GM13976 (cell line): Measurements from ENCODE around the gene KCNJ12.
"Not testable (repeated sequence)": the region's sequence is repeated elsewhere in the genome, so short reads cannot be mapped to it uniquely, and the experiment has no call there.

Source experiments
- DNase-seq: peaks from one replicate; pipeline ENCODE4 v3.0.0; 2012; ENCODE audit warnings: low spot score
- in situ Hi-C: fragments of 300-500 bp; cut with MboI; formaldehyde crosslinking; loops from one replicate; pipeline ENCODE4 v1.12.0; 2022; ENCODE audit warnings: low sequenced_read_pairs, mixed read lengths, inconsistent platforms; ENCODE audit not compliant: unreplicated experiment
- TF ChIP-seq, protein P1 (sequence below): IDR thresholded peaks from 2 replicates; pipeline ENCODE4 v1.5.1; 2012; ENCODE audit warnings: borderline replicate concordance, mild to moderate bottlenecking; ENCODE audit not compliant: insufficient read depth; ENCODE audit errors: extremely low read depth, missing control alignments, control extremely low read depth

Gene KCNJ12

DNA sequence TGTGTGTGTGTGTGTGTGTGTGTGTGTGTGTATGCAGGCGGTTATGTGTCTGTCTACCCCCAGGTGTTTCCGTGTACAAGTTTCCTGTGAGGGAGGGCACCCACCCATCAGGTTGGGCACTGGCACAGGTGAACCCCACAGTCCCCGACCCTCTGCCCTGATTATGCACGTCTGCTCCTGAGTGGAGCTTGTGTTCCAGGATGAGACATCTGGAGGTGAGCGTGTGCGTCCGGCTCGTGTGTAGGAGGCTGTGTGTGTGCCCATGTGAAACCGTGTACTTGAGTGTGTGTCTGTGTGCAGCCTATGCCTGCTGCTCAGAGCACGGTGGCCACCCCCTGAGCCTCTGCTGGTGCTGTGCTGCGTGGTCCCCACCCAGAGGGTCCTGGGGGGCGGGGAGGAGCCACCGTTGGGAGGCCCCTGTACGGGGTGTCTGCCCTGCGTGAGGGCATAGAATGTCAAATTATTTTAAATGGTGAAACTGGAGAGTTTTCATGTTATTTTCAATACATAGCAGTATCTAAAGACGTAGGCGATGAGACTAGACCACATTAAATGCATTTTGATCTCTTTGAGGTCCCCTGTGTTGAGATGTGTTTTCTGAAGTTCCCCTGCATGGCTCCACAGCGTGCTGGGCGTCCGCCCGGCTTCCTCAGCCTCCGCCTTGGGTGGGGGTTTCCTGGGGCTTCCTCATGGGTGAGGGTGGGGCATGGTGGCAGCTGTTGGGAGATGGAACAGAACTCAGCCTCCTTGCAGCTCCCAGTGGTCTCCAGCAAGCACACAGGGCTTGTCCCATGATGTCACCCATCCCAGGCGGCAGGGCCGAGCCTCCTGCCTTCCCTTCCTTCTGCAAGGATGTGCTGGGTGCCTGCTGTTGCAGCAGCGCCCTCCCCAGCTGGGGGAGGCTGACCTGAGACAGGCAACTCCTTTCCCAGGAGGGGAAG, 43.4 kb downstream of the KCNJ12 start:
- in situ Hi-C loops: loop anchor here (25.0 kb wide), 1 partner anchor 293 kb away; no protein-coding TSS in a partner anchor

GRCh38 chr17:21420503-21421090, 44.4 kb downstream of the KCNJ12 start:
- in situ Hi-C loops: loop anchor here (25.0 kb wide), 1 partner anchor 292 kb away; no protein-coding TSS in a partner anchor
- not testable (repeated sequence) for DNase-seq

More for the DNA sequence above, 43.4 kb downstream of the KCNJ12 start:
- DNase-seq: no peak
- TF ChIP-seq, protein P1, sequence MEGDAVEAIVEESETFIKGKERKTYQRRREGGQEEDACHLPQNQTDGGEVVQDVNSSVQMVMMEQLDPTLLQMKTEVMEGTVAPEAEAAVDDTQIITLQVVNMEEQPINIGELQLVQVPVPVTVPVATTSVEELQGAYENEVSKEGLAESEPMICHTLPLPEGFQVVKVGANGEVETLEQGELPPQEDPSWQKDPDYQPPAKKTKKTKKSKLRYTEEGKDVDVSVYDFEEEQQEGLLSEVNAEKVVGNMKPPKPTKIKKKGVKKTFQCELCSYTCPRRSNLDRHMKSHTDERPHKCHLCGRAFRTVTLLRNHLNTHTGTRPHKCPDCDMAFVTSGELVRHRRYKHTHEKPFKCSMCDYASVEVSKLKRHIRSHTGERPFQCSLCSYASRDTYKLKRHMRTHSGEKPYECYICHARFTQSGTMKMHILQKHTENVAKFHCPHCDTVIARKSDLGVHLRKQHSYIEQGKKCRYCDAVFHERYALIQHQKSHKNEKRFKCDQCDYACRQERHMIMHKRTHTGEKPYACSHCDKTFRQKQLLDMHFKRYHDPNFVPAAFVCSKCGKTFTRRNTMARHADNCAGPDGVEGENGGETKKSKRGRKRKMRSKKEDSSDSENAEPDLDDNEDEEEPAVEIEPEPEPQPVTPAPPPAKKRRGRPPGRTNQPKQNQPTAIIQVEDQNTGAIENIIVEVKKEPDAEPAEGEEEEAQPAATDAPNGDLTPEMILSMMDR: no peak

DNA sequence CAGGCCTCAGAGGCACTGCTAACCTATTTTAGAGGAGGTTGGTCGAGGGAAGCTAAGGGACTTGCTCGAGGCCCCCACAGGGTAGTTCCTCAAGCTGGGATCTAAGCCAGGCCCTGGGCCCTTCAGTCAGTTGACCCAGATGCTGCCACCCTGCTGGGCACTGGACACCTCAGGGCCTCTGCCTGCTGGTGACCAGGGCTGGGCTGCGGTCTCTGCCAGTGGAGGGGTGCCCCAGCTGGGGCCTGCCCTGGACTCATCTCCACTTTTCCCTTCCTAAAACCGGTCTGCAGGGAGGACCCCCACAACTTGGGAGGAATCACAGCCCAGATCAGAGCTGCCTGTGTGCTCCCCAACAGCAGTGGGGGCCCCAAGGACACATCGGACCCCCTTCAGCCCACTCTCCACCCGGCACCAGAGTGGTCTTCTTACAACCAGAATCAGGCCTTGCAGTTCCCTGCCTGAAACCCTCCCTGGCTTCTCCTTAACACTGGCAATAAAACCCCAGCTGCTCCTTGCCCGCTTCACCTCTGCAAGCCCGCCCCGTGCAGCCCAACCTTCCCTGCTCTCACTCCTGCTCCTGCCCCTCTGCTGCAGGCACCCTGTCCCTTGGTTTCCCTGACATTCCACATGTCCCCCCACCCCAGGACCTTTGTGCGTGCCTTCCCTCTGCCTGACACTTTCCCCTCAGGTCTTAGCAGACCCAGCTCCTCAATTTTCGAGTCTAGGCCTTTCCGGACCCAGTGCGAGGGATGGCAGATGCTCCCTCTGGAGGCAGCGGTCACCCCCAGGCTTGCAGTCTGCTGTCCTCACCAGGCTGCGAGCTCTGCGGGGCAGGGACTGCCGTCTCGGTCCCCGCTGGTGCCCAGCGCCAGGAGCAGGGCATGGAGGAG, 45.5 kb downstream of the KCNJ12 start:
- in situ Hi-C loops: loop anchor here (25.0 kb wide), 1 partner anchor 291 kb away; no protein-coding TSS in a partner anchor
- DNase-seq: not testable (repeated sequence)

- not testable (repeated sequence) for DNase-seq
- in situ Hi-C loops: loop anchor here (25.0 kb wide), 1 partner anchor 290 kb away; no protein-coding TSS in a partner anchor
Observed at GRCh38 chr17:21422311-21423189, 46.4 kb downstream of the KCNJ12 start.

- not testable (repeated sequence) for DNase-seq
- in situ Hi-C loops: loop anchor here (25.0 kb wide), 1 partner anchor 289 kb away; no protein-coding TSS in a partner anchor
Observed at GRCh38 chr17:21423190-21423493, 47.0 kb downstream of the KCNJ12 start.

- in situ Hi-C loops: loop anchor here (25.0 kb wide), 2 partner anchors 137 to 288 kb away; partner anchors contain the start of gene MAP2K3
Observed at GRCh38 chr17:21424697-21425096, 48.5 kb downstream of the KCNJ12 start.

DNA sequence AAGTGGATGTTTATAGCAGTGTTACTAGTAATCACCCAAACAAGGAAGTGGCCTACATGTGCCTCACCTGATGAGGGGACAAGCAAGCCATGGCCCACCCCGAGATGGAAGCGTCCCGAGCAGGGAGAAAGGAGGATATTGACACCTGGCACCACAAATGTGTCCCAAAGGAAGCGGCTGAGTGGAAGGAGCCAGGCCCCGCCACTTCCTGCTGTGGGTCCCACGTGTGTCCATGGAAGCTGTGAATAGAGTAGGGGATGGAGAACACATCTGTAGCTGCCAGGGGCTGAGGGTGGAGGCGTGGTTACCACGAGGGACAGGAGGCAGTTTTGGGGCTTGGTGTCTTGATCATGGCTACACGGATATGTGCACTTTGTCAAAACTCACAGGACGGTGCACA, 49.2 kb downstream of the KCNJ12 start:
- peak; percentile 9 for DNase-seq
- TF ChIP-seq, protein P1: no peak
- in situ Hi-C loops: loop anchor here (25.0 kb wide), 1 partner anchor 138 kb away; the partner anchor contains the start of gene MAP2K3

More at GRCh38 chr17:21424697-21425096, 48.5 kb downstream of the KCNJ12 start:
- DNase-seq: not testable (repeated sequence)

- TF ChIP-seq, protein P1: no peak
- in situ Hi-C loops: loop anchor here (25.0 kb wide), 1 partner anchor 138 kb away; the partner anchor contains the start of gene MAP2K3
- DNase-seq: no peak
Observed at GRCh38 chr17:21425736-21426135, 49.6 kb downstream of the KCNJ12 start.

GRCh38 chr17:21426246-21426645, 50.1 kb downstream of the KCNJ12 start:
- in situ Hi-C loops: loop anchor here (25.0 kb wide), 1 partner anchor 139 kb away; the partner anchor contains the start of gene MAP2K3
- not testable (repeated sequence) for DNase-seq

GRCh38 chr17:21426876-21427275, 50.7 kb downstream of the KCNJ12 start:
- in situ Hi-C loops: loop anchor here (25.0 kb wide), 1 partner anchor 140 kb away; the partner anchor contains the start of gene MAP2K3
- not testable (repeated sequence) for DNase-seq

- in situ Hi-C loops: loop anchor here (25.0 kb wide), 1 partner anchor 140 kb away; the partner anchor contains the start of gene MAP2K3
- not testable (repeated sequence) for DNase-seq
Observed at GRCh38 chr17:21427727-21428126, 51.6 kb downstream of the KCNJ12 start.

- in situ Hi-C loops: loop anchor here (25.0 kb wide), 1 partner anchor 142 kb away; the partner anchor contains the start of gene MAP2K3
- not testable (repeated sequence) for DNase-seq
Observed at GRCh38 chr17:21428752-21429424, 52.7 kb downstream of the KCNJ12 start.
